OCI-LY1 (cell line): ENCODE results near the gene DCST2.

ENCODE experiments used
- CTCF ChIP-seq: fragments of 200-600 bp; sonication (generic), shearing (Covaris generic); IDR thresholded peaks from 2 replicates; pipeline ENCODE4 v1.5.1; 2017; ENCODE audit warnings: mild to moderate bottlenecking, antibody characterized with exemption, low read length, moderate library complexity, mixed read lengths
- EZH2 ChIP-seq: fragments of 200-600 bp; sonication (generic), shearing (Covaris generic); IDR thresholded peaks from 2 replicates; pipeline ENCODE4 v1.8.0; 2017; ENCODE audit warnings: borderline replicate concordance, mixed run types, mild to moderate bottlenecking, antibody characterized with exemption, low read length, moderate library complexity, mixed read lengths

GRCh38 chr1:154969246-154969645, 64.3 kb downstream of the DCST2 start:
- TF ChIP-seq CTCF (no peak), EZH2 (no peak)
